OCI-LY1 (cell line): Measurements from ENCODE around the gene RENBP.

Source experiments
- CTCF ChIP-seq: fragments of 200-600 bp; sonication (generic), shearing (Covaris generic); IDR thresholded peaks from 2 replicates; pipeline ENCODE4 v1.5.1; 2017; ENCODE audit warnings: mild to moderate bottlenecking, antibody characterized with exemption, low read length, moderate library complexity, mixed read lengths
- EZH2 ChIP-seq: fragments of 200-600 bp; sonication (generic), shearing (Covaris generic); IDR thresholded peaks from 2 replicates; pipeline ENCODE4 v1.8.0; 2017; ENCODE audit warnings: borderline replicate concordance, mixed run types, mild to moderate bottlenecking, antibody characterized with exemption, low read length, moderate library complexity, mixed read lengths

- TF ChIP-seq CTCF: no peak
- TF ChIP-seq EZH2: no peak
Observed at GRCh38 chrX:153948847-153949805, 4.7 kb upstream of the RENBP start.
